Left renal pelvis (tissue), 4 donors: Measurements from ENCODE around the gene TMTC1. TPM values are rescaled to one million over a fixed set of nuclear protein-coding genes. Genes with fewer than 3 reads are reported as not detected.

ENCODE experiments used
- DNase-seq, 4 donors: peaks; one replicate each; pipeline ENCODE4 v3.0.0-alpha.2; 2013; ENCODE audit warnings: low read depth in 4 of 4, low spot score in 3 of 4
- polyA plus RNA-seq, 4 donors: library from polyadenylated mRNA; unstranded; fragments of 120-200 nt; gene quantifications; one replicate each; pipeline ENCODE4 v1.2.1, GENCODE V29; 2013; ENCODE audit not compliant: insufficient read length in 4 of 4

The TMTC1 gene
- polyA plus RNA-seq, 4 donors, result 23.9 to 91.3 (median 32.5) TPM

- DNase-seq, result no peak
Measured at GRCh38 chr12:29717540-29718100, 66.1 kb downstream of the TMTC1 start.

- DNase-seq, result no peak
Measured at GRCh38 chr12:29714966-29715365, 68.8 kb downstream of the TMTC1 start.

- DNase-seq, result no peak
Measured at GRCh38 chr12:29713729-29714128, 70.0 kb downstream of the TMTC1 start.

GRCh38 chr12:29711381-29711780 lies 72.4 kb downstream of the TMTC1 start:
- DNase-seq, result no peak

- no peak for DNase-seq
Measured at GRCh38 chr12:29710104-29710503, 73.6 kb downstream of the TMTC1 start.

GRCh38 chr12:29709496-29710040 lies 74.2 kb downstream of the TMTC1 start:
- no peak for DNase-seq

- DNase-seq, result no peak
Measured at GRCh38 chr12:29709054-29709453, 74.7 kb downstream of the TMTC1 start.

GRCh38 chr12:29707846-29708245 lies 75.9 kb downstream of the TMTC1 start:
- no peak for DNase-seq

GRCh38 chr12:29706311-29706710 lies 77.4 kb downstream of the TMTC1 start:
- DNase-seq, result no peak

- no peak for DNase-seq
Measured at GRCh38 chr12:29703528-29703927, 80.2 kb downstream of the TMTC1 start.

GRCh38 chr12:29702972-29703371 lies 80.8 kb downstream of the TMTC1 start:
- DNase-seq, result no peak

GRCh38 chr12:29702222-29702621 lies 81.5 kb downstream of the TMTC1 start:
- DNase-seq, result no peak

- no peak for DNase-seq
Measured at GRCh38 chr12:29700761-29701481, 82.8 kb downstream of the TMTC1 start.

GRCh38 chr12:29698756-29699155 lies 85.0 kb downstream of the TMTC1 start:
- DNase-seq, result peak in 3 of 4 donors; percentile 14 to 33 (median 24)

GRCh38 chr12:29695800-29696199 lies 87.9 kb downstream of the TMTC1 start:
- no peak for DNase-seq

- no peak for DNase-seq
Measured at GRCh38 chr12:29695026-29695425, 88.7 kb downstream of the TMTC1 start.

GRCh38 chr12:29694002-29694401 lies 89.7 kb downstream of the TMTC1 start:
- DNase-seq, result no peak

- no peak for DNase-seq
Measured at GRCh38 chr12:29692237-29692636, 91.5 kb downstream of the TMTC1 start.

GRCh38 chr12:29691161-29691854 lies 92.4 kb downstream of the TMTC1 start:
- no peak for DNase-seq

- DNase-seq, result no peak
Measured at GRCh38 chr12:29690728-29691127, 93.0 kb downstream of the TMTC1 start.

GRCh38 chr12:29688914-29689313 lies 94.8 kb downstream of the TMTC1 start:
- DNase-seq, result no peak

- no peak for DNase-seq
Measured at GRCh38 chr12:29682088-29682487, 101.7 kb downstream of the TMTC1 start.
